ENCODE measurements around the gene WSCD2.

The WSCD2 gene

DNA sequence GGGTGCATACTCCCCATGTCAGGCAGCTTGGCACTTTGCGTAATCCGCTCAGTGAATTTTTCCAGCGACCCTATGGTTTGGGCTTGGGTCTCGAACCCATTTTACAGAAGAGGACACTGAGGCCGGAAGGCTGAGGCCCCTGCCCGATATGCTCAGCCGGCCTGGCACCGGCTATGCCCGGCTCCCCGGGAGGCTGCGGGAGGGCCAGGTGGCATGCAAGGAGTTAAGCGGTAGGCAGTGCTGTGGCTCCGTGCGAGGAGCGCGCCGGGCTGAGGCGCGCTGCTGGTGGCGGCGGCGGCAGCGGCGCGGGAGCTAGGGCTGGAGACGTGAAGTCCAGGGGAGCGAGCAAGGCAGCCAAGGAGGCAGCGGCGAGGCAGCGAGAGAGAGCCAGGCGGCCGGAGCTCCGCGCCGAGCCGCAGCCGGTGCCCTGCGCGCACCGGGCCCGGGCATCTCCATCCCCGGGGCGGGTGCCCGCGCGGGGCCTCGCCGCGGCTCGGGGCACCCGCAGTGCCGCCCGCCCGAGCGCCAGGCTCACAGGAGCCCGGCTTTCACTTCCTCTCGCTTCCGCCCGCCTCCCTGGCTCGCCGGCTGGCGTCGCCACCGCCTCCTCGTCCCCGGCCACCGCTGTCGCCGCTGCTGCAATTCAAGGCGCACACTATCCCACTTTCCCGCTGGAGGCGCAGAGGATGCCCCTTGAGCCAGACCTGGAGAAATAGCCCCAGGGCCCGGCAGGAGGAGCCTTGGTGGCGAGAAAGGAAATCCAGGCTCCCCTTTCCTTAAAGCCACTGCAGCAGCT is at the start of gene WSCD2:
Gene WSCD2, plus strand, starts transcription at position 272 of the 796 bp plus-strand sequence. CDS start 66,545 bp downstream, outside the sequence.
- no peak for DNase-seq (ENCODE audit: low read depth, low spot score)

GRCh38 chr12:108079721-108080120 is 49.4 kb upstream of the WSCD2 start:
- no peak for DNase-seq (ENCODE audit: low read depth, low spot score)

DNA sequence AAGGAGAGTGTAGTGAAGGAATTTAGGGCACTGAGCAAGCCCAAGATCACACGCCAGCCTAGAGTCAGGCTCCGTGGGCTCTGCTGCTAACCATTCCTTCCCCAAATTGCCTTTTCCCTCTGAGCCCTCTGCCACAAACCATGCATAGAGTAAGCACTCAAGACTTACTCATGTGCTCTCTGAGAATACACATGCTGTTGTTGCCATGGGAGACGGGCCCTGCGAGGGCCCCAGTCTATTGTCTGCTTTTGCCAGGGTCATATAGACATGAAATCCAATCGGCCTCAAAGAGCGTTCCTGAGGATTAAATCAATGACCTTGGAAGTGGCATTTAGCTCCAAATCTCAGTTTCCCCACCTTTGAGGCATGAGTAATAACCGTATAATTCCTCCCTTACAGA is 48.7 kb upstream of the WSCD2 start:
- no peak for DNase-seq (ENCODE audit: low read depth, low spot score)

GRCh38 chr12:108082485-108082884 is 46.6 kb upstream of the WSCD2 start:
- no peak for DNase-seq (ENCODE audit: low read depth, low spot score)

DNA sequence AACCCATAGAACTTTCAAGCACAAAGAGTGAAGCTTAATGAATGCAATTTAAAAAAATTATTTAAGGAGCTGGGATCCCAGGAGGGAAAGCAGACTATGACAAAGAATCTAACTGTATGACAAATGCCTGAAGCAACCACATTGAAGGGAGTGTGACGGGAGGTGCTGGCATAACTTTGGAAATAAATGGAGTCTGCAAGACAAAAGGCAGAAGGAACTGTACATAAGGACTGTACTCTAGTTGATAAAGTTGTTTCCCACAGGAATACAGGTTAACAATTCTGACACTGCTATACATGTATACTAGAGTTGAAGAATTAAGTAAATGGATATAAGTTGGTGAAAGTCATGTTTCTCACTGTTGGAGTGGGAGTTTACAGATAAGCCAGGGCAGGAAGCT is 41.2 kb upstream of the WSCD2 start:
- no peak for DNase-seq (ENCODE audit: low read depth, low spot score)

DNA sequence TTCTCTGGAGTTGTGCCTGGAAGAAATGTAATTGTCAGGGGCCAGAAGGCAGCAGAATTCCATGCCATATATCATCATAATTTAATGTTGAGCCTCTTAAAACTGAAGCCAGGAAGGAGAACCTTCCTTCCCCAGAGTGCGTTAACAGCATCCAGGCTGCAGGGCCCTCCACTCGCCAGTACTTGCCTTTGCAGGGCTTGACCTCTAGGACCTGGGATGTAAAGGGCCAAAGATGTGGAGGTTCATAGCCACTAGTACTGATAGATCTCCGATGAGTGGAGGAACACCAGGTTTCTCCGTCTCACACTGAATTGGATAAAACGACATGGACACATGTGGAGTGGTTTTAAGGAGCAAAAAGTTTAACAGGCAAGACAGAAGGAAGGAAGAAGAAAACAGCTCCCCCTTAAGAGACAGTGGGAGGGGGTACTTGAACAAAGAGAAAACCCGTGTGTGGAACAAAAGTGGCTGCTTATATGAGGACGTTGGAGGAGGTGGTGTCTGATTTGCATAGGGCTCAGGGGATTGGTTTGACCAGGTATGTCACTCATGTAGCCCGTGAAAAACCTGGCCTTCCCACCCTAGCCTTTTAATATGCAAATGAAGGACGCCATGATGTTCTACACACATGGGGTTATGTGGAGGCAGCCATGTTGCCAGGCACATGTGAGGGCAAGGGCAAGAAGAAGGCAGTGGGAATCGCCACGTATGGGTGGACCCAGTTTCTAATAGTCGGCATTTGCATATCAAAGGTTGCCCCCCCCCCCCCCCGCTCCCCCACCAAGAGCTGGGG is 38.8 kb upstream of the WSCD2 start:
- DNase-seq (ENCODE audit: low read depth, low spot score): no peak

DNA sequence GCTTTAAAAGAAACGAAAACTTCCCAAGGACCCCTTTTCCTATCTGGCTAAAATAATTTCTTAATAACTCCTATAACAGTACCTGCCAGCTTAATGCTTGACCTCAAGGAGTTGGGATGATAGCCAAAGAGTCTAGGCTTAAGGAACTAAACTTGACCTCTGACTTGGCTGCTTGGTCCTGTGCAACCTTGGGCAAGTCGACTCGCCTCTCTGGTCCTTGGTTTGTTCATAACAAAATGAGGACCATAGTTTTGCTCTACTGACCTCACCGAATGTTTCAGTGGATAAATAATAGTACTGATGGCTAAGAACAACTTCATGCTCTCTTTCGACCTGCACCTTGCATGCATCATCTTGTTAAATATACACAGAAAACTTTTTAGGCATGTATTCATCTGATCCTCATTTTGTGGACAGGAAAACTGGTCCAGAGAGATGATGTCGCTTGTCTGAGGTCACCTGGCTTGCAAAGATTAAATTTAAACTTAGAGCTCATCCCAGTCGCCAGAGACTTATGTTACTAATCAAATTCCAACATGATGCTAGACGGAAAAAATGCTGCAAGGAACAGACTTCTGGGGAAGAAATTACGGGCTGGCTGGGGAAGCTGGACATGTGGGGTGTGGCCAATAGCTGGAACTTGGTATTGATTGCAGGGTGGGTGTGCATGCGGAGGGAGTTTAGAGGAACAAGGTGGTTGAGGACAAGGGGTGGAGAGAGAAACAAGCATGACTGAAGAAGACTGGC is 38.0 kb upstream of the WSCD2 start:
- no peak for DNase-seq (ENCODE audit: low read depth, low spot score)

GRCh38 chr12:108091679-108092051 is 37.4 kb upstream of the WSCD2 start:
- DNase-seq (ENCODE audit: low read depth, low spot score): no peak

GRCh38 chr12:108093209-108093608 is 35.9 kb upstream of the WSCD2 start:
- DNase-seq (ENCODE audit: low read depth, low spot score): no peak

- no peak for DNase-seq (ENCODE audit: low read depth, low spot score)
These were observed 34.9 kb upstream of the WSCD2 start for GRCh38 chr12:108094056-108094649.

DNA sequence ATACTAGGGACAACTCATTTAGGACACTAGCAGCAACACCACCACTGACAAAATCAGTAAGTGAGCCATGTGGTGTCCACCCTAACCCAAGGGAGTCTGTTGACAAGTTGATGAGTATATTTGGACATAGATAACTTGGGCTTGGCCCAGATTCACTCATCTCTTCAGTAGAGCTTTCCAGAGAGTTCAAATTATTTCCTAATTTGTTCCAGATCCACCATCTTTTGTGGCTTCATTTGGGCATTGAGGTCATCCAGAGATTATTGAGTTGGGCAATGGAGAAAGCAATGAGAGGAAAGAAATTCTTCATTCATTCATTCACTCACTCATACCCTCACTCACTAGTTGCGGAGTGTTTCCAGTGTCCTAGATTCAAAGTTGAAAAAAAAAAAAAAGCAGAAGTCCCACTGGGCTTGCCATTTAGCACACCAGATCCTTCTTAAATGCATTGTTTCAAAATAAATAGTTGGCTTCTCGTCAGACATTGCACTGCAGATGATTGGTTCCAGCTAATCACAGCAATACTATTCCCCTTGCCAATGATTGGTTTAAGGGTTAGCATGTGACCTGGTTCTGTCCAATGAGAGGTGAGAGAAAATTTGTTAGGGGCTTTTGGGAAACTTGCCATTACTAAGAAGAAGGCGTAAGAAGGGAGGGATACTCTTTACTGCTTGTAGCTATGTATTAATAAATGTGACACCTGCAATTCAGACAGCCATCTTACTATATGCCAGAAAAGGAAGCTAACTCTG is 31.8 kb upstream of the WSCD2 start:
- no peak for DNase-seq (ENCODE audit: low read depth, low spot score)

DNA sequence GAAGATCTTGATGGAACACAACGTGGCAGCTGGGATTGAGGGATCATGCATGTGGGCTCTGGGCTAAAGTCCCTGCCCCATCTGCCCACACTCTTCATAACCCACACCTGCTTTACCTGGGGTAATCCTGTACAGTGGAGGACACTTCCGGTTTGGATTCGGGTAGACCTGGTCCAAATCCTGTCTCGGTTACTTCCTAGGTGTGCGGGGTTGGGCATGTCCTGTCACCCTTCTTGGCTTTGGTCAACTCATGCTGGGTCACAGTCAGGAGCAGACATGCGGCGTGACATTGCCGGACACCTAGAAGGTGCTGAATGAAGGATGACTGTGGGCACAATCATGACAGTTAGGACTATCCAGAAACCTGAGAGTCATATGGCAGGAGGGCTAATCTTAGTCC is 30.7 kb upstream of the WSCD2 start:
- no peak for DNase-seq (ENCODE audit: low read depth, low spot score)

DNA sequence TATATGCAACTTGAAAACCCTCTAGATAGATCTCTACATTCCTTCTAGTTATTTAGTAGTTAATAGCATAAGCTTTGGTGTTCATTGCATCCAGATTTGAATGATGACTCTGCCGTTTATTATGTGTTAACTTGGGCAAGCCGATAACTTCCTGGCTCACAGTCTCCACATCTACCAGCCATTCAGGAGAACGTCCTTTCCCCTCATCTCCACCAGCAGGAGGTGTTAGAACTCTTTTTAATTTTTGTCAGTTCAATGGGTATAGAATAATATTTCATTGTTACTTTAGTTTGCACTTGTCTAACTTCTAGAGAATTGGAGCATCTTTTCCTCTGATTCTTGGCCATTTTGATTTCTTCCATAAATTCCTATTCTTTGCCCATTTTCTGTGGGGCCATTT is 30.0 kb upstream of the WSCD2 start:
- DNase-seq (ENCODE audit: low read depth, low spot score): no peak

DNA sequence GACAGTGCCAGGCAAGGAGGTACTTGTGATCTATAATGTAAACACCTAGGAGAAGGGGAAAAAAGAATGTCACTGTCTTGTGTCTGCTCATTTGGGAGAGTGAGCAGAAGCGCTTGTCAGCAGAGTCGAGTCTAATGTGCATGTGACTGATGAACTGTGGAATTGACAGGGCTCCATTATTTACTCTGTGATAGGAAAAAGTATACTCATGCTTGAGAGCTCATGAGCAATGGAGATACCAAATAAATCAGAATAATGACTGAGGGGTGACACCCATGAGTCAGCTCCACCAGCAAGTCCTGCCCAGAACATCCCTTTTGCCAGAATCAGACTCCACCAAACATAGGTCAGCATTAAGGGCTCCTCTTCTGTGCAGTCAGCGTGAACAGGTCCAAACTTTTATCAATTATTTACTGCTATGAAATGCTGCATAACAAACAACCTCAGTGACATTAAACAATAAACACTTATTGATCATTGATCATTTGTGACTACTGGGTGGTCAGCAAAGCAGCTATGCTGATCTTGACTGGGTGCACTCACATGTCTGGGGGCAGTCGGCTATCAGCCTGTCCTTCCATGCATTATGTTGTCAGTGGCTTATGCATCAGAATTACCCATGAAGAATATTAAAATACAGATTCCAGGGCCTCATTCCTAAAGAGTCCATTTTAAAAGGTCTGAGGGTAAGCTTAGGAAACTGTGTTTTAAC is 29.2 kb upstream of the WSCD2 start:
- DNase-seq (ENCODE audit: low read depth, low spot score): no peak

DNA sequence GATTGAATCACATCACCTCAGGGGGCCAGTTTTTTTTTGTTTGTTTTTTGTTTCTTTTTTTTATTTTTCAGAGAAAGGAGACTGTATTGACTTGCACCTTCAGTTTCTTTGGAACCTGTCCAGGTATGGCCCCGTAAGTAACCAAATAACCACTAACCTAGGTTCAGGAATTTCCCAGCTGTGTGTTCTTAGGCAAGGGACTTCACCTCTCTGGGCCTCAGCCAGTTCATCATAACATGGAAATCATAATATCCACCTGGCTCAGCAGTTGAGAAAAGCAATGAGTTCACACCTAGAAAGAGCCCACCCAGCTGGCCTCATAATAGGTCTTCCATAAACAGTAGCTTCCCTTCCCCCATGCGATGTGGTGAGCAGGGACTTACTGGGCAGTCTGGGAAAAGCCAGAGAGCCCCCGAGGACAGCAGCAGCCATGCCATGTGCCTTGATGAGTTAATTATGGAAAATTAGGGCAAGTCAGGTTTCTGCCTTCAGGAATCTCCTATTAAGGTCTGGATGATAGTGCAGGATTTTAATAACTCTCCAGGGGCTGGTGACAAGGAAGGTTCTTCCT is 27.4 kb upstream of the WSCD2 start:
- DNase-seq (ENCODE audit: low read depth, low spot score): no peak

GRCh38 chr12:108102363-108102762 is 26.7 kb upstream of the WSCD2 start:
- DNase-seq (ENCODE audit: low read depth, low spot score): no peak

DNA sequence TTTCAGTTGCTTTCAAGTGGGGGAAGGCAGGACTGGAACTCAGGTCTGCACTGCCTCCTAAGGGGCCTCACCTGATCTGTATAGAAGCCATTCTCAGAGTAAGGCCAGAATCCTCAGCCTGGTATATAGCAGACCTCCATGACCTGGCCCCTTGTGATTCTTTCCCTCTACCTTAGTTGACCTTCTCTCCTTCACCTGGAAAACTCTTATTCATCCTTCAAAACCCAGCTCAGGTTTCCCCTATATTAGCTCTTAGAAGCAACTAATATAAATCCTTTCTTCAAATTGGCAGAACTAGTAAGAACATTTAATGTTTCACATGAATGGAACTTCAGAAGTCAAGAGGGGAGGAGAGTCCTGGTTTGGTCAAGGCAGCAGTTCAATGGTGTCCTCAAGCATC is 26.0 kb upstream of the WSCD2 start:
- no peak for DNase-seq (ENCODE audit: low read depth, low spot score)

DNA sequence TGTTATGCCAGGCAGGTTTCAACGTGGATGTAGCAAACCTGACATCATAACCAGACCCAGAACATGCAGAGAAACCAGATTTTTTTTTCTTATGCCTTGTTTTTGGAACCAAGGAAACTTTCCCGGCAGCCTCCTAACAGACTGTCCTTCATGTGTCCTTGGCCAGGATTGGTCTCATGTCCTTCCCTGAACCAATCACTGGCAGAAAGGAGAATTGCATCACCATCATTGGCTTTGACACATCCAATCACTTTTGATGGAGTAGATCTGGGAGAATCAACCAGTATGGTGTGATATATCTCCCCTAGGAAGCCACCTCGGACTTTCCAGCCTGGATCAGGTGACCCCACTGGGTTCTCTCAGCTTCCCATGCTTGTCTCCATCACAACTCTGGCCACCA is 25.6 kb upstream of the WSCD2 start:
- DNase-seq (ENCODE audit: low read depth, low spot score): no peak

- DNase-seq (ENCODE audit: low read depth, low spot score): no peak
These were observed 24.4 kb upstream of the WSCD2 start for GRCh38 chr12:108104657-108105056.

DNA sequence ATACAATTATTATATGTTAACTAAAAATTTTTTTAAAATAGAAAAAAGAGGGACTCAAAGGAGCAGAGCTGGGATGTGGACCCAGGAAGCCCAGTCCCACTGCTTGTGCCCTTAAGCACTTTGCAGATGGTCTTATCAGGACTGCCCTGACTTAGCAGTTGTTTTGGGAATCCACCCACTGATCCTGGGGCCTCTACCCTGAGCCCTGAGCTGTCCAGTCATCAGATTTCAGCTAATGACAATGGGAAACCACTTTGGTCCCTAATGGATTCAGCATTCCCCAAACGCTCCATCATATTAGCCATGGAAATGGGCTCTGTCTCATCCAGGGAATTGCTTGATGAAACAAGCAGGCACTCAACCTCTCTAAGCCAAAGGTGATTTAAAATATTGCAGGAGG is 22.5 kb upstream of the WSCD2 start:
- no peak for DNase-seq (ENCODE audit: low read depth, low spot score)

Data from activated naive CD8-positive, alpha-beta T cell treated with anti-CD3 and anti-CD28 coated beads, Interleukin-2, amount 50 U/mL, for 16 hours (primary cell).